AML-193 (cell line): ENCODE results near the gene PCDH8.
"Not testable (repeated sequence)": the region's sequence is repeated elsewhere in the genome, so short reads cannot be mapped to it uniquely, and the experiment has no call there.

Experiments used
- DNase-seq, 2 experiments: peaks; one replicate each; lab custom pipeline; 2025; lab: John Stamatoyannopoulos, UW

Gene PCDH8

DNA sequence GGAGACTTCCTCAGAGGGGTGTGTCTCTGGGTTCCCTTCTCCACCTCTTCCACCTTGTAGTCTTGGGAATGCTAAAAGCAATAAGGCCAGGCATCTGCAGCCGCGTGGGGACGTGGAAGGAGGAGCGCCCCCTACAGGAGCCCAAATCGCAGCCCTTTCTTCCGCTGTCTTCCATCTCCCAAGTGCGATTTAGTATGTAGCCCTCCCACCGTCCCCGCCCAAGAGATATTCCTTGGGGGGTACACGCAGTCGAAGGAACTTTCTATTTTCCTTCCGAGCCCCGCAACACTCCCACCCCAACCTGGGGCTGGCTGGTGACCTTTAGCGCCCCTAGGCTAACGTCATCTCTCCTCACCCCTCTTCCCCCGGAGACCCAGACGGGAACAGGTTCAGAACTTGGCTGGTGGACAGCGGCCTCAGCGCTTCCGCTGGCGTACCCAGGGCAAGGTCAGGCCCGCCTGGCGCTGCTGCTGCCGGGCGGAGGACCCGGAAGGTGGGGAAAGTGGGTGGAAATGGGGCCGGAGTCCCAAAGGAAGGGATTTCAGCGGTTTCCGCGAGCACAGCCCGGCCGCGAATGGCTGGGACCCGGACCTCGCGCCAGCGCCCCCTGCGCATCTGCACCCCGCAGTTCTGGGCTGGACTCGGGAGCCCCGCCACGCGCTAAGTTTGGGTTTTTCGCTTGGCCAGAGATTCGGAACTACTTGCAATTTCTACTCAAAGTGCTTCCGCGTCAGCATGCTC is 2.1 kb upstream of the PCDH8 start:
- no peak for DNase-seq

- DNase-seq = no peak
Measured at GRCh38 chr13:52850072-52850395, 1.6 kb upstream of the PCDH8 start.

GRCh38 chr13:52849291-52850071 is 1.0 kb upstream of the PCDH8 start:
- no peak for DNase-seq

GRCh38 chr13:52847682-52848432 is 583 bp downstream of the PCDH8 start:
- no peak for DNase-seq

- no peak for DNase-seq
Measured at GRCh38 chr13:52847322-52847681, 1.1 kb downstream of the PCDH8 start.

DNA sequence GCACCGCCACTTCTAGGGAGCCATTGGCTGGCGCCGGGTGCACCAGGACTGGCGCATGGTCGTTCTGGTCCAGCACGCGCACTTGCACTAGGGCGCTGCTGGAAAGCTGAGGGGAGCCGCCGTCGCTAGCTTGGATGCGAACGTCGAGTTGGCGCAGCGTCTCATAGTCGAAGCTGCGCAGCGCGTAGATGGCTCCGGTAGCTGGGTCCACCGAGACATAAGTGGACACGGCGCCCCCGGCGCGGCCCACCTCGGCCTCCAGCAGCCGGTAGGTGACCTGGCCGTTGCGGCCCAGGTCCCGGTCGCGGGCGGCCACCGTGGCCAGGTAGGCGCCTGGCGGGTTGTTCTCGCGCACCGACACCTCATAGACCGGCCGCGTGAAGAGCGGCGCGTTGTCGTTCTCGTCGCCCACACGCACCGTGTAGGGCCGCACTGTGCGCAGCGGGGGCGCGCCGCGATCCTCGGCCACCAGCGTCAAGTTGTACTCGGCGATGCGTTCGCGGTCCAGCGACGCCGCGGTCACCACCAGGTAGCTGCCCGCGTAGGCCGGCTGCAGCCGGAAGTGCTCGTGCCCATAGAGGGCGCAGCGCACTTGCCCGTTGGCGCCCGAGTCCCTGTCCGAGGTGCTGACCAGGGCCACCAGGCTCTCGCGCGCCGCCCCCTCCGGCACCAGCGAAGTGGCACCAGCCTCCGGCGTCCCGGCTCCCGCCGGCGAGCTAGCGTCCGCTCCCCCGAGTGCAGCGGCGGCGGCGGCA is 1.7 kb downstream of the PCDH8 start:
- DNase-seq = no peak

DNA sequence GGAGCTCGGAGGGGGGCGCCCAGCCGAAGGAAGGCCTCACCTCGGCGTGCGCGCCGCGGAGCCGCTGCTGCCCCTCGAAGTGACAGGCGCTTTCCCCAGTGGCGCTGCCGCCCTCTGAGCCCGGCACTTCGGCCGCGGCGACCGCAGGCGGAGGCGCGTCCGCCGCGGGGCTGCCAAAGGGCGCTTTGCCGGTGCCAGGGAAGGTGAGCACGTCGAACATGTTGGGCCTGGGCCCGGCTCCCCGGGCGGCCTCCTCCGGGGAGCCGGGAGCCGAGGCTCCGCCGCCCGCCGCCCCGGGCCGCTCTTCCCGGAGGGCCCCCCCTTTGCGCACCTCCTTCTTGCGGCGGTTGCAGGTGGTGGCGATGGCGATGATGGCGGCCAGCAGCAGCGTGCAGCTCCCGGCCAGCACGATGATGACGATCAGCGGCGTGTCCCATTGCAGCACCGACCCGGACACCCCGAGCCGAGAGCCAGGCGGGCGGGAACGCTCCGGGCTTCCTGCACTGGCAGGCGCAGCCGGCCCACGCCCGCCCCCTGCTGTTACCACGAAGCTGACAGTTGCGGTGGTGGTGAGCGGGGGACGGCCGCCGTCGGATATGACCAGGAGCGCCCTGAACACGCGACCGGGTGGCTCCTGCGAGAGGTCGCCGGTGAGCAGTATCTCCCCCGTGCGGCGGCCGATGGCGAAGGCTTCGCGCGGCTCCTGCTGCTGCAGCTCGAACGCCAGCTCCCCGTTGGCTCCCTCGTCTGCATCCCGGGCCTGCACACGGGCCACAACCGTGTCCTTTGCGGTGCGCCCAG is 2.5 kb downstream of the PCDH8 start:
- no peak for DNase-seq

DNA sequence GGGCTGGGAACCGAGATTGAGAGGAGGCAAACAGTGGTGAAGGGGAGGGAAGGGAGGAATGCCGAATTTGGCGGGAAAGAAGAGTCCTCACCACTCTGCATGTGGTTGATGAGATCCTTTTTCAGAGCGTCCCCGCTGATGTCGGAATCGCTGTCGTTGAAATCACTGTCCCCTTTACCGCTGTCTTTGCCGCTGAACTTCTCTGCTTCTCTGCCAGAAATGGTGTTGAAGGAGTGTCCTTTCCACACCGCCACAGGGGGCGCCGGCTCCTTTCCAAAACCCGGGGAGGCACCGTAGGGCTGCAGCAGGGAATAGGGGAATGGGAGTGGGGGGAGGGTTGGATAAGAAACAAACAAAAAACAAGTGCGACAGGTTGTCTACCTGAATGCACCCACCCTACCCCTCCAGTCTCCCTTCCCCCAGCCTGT is 3.1 kb downstream of the PCDH8 start:
- no peak for DNase-seq

- no peak for DNase-seq
Measured at GRCh38 chr13:52844836-52845235, 3.6 kb downstream of the PCDH8 start.

DNA sequence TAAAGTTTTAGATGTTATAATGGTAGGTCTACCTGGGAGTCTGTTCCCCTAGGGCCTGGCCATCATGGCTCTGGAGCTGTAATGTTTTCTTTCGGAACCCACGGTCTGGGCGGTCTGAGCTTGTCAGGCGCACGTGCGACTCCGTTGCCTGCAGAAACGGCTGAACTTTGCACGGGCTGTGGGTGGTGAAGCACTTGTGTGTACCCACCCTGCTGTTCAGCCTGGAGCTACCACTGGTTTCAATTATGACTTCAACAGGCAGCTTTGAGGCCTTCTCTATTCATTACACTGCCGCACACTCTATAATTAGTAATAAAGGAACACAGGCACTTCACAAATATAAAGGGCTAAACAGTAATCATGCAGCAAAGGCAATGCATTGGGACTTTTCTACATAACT is 6.0 kb downstream of the PCDH8 start:
- no peak for DNase-seq

DNA sequence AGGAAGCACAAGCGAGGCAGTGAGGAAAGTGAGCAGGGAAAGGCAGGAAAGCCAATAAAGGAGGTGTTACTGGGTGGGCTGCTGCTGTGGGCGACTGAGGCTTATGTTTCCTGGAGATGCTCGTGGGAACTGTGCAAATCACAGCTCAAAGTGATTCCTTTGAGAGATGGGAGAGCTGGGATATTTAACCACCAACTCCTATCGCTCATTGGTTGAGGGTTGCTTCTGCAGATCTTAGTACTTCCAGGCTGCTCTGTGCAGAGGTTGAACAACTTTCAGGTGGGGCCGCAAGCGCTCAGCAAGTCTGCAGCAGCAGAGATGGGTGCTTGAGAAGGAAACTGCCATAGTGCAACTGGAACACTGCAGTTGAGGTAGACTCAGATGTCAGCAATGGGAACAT is 8.4 kb downstream of the PCDH8 start:
- no peak for DNase-seq

GRCh38 chr13:52838433-52839107 is 9.9 kb downstream of the PCDH8 start:
- no peak for DNase-seq

GRCh38 chr13:52837850-52838249 is 10.6 kb downstream of the PCDH8 start:
- no peak for DNase-seq

- DNase-seq = no peak
Measured at GRCh38 chr13:52835071-52835839, 13.2 kb downstream of the PCDH8 start.

DNA sequence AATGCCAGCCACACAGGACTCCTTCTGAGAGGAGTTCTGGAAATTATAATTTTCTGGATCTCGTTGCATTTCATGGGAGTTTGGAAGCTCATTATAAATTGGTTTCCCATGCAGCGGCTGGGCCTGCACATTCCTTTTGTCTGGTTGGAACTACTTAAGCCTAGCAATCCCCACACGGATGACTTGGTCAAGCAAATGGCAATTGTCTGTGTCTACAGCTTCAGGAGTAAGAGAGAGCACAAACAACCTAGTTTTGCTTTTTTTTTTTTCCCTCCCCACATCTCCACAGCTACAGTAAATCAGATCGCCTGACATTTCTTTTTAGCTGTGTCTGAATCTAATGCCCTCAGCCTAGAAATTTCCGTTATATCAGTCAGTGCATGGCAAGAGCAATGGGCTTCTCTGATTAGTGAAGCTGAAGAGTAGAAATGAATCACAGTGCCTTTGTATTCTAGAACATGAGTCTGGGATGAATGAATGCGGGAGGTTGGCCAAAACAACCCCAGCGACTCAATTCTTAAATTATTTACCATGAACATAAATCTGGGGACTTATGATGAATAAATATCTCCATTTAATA is 15.1 kb downstream of the PCDH8 start:
- no peak for DNase-seq

DNA sequence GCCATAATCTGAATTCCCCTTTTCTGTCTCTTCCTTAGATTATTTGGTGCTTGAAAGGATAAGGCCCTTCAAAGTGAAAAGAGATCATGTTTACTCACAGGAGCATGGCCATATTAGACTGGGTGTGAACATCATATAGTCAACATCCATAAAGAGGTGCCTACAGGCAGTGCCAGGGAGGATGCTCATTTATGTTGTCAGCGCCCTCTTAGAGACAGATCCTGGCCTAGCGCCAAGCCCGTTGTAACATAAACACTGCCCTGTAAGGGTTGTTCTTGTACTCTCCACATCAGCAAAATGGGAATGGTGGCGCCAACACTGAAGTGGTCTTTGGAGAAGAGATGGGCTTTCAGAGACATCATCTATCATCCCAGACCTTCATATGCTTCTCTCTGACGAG is 16.1 kb downstream of the PCDH8 start:
- no peak for DNase-seq

DNA sequence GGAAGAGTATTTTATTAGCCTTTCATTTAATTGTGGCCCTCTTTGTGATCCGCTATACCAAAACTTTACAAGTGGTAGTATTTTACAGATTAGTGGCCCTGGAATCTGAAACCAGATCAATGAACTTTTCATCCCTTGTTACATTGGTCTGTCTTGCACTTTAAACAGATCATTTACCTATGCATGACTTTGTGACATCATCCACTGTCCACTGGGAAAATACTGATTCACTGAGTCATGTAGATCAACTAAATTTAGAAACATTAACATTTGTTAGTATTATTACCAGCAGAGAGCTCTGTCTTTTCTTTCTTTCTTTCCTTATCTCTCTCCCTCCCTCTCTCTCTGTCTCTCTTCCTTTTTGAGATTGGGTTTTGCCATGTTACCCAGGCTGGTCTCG is 17.5 kb downstream of the PCDH8 start:
- no peak for DNase-seq

DNA sequence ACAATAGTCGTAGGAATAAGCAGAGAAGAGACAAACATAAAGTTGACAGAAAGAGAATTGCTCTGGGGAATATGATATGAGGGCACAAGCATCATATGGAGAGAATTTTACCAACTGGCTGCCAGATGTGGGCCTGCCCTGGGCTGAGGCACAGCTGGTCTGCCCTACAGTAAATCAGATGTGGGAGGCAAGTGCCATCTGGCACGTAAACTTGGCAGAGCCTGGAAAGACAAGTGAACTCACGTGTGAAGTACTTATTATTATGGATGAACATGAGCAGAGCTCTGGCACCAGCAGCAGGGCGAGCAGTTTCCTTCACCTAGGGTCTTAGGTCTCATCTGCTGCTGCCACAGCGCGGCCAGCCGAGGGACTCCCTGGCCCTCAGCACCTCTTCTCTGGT is 20.6 kb downstream of the PCDH8 start:
- no peak for DNase-seq

GRCh38 chr13:52817886-52818285 is 30.6 kb downstream of the PCDH8 start:
- not testable (repeated sequence) for DNase-seq

- no peak for DNase-seq
Measured at GRCh38 chr13:52815330-52815729, 33.1 kb downstream of the PCDH8 start.
